ENCODE measurements around the gene OSBPL8.

Gene OSBPL8

DNA sequence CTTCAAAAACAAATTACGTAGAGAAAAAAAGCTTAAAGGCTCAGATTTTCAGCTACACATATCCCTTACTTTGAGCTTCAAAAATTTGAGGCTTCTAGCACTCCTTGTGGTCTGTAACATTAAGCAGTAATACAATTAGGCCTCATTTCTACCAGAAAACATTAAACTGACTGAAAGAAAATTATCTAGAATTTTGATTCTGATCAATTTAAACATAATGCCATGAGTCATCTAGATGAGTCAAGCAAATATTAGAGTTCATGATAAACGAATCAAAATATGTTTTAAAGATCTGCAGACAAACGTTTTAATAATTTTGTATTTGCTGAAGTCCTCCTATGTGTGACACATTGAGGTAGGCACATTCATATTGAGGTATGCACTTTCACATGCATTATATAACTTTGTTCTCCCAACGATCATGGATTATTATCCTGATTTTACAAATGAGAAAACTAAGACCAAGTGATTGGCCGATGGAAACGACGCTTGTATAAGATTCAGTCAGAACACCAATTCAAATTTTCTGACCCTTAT is 4.3 kb downstream of the OSBPL8 start:
- no peak for DNase-seq

DNA sequence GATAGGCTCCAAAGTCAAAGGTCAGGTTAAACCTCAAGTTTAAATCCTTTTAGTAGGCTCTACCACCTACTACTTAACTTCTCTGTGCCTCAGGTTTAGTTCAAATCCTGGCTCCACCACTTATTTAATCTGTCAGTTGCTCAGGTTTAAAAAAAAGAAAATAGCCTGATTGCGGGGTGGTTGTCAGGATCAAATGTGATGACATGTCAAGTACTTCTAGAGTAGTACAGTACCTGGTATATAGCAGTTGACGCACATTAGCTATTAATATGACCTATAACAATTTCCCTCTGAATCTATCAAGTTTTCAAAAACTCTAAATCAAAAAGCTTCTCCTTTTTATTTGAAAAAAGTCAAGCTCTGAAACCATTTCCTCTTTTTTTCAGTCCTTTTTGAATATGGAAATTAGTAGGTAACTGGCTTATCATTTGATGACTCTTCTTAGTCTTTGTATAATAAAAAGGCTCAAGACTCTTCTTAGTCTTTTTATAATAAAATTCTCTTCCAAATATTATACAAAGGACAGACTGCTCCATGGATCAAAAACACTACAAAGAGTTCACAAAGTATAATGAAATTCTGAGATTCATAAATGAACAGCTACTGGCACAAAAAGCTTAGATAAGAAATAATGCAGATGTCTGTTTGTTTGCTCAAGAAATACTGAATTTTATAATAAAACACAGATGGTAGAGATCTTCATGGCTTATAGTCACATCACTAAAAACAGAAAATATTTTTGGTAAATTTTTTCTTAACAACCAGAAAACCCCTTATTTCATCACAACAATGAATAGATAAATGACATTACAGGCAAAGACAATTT is 5.0 kb downstream of the OSBPL8 start:
- DNase-seq = no peak

DNA sequence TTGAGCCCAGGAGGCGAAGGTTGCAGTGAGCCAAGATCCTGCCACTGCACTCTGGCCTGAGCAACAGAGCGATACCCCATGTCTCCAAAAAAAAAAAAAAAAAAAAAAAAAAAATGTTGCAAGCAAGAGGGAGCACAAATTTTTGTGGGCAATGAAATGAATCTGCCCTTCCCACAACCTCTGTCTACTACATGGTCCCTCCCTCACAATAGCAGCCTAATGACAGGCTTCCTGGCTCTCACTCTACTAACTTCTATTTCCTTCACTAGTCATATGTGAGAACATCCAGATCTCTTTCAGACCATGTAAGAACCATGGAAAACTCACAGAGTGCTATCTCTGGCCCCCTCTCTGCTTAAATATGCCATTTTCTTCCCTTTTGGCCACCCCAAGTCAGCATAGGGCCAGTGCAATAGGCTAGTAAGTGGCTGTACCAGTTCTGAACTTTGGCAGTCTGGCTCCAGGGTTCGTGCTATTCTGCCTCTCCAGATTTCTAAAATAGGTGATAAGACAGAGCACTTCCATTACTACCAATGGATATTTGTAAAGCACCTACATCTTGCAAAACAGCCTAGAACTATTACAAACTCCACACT is 7.1 kb downstream of the OSBPL8 start:
- no peak for DNase-seq

DNA sequence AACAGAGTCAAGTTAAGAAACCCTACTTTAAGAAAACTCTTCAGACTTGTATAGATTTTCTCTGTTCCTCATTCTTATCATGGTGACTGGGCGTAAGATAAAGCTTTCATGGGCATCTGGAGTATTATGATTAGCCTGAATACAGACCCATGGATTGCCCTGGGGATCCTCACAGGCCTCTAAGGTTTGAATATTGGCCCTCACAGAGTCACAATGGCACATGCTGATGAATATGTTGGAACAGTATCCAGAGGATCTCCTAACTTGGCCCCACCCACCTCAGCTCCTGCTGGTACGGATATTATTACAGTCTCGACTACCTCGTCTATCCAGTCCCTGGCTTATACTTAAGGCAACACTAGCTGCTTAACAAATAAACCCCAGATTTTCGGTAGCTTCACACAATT is 8.1 kb downstream of the OSBPL8 start:
- DNase-seq = no peak

DNA sequence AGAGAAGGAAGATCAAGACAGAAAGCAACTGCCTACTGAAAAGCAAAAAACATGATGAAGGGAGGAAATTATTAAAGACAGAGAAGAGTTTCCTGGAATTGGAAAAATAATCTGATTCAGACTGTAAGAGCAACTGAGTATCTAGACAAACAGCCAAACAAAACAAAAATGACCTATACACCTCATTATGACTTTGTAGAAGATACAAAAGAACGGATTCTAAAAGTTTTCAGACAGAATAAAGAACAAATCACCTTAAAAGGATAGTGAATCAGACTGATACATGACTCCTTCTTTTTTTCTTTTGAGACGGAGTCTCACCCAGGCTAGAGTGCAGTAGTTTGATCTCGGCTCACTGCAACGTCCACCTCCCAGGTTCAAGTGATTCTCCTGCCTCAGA is 10.4 kb downstream of the OSBPL8 start:
- DNase-seq = no peak

DNA sequence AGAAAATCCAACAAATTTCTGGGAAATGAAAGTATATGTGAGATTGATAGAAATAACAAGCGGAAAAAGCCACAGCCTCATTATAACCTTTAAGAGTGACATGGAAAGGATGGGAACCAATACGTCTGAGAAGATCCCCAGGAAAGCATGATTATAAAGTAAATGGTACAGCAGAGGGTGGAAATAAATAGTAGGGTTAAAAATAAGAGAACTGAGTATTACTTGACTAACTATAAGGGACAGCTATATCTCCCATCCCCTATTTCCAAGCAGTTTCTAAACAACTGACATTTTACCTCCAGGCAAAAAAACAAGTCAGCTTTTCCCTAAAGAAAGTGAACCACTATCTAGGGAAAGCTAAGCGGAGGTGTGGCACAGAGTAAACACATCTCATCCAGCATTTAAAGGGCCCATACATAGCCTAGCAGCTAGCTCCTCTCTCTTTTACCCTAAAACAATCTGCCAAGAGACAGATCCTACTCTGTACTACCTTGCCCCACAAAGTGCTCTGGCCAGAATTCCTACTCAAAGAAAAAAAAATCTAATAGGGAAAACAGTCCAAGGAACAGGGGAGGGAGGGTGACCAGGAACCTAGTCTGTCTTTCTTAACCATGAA is 11.2 kb downstream of the OSBPL8 start:
- DNase-seq = no peak

DNA sequence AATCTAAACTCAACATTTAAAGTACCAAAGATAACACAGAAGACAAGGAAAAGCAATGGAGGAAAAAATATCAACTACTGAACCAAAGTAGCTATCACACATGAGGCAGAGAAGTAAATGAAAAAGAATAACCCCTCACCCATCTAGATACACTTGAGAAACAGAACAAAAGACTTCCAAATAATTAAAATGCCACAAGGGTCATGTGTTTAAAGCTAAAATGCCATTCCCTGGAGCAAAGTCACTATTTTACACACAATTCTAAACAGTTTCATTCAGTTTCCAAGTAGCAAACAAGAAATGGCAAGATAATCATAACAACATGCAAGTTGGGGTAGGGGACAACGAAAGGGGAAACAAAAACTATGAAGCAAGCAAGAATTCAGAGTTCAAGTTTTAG is 12.0 kb downstream of the OSBPL8 start:
- no peak for DNase-seq

- no peak for DNase-seq
Observed at GRCh38 chr12:76546889-76547288, 12.7 kb downstream of the OSBPL8 start.

GRCh38 chr12:76545486-76545885 is 14.1 kb downstream of the OSBPL8 start:
- DNase-seq = no peak

- no peak for DNase-seq
Observed at GRCh38 chr12:76544601-76545261, 14.8 kb downstream of the OSBPL8 start.

- DNase-seq = no peak
Observed at GRCh38 chr12:76543813-76544347, 15.7 kb downstream of the OSBPL8 start.

GRCh38 chr12:76542908-76543307 is 16.7 kb downstream of the OSBPL8 start:
- no peak for DNase-seq

DNA sequence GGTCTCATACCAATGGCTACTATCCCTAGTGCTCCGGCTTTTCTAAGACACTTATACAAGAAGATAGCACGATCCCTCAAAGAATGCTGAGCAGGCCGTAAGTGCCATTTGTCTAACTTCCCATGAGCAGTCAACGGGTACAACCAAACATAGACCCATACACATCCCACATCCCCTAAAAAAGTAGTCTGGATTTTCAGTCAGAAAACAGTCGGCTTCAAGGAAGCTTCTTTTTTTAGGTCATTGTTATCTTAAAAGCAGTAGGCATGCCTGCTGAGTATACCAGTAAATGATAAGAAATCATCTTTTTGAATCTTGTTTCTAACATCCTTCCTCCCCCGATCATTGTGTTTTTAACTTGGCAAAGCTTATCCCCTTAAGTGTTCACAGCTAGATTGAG is 19.8 kb downstream of the OSBPL8 start:
- DNase-seq = no peak

DNA sequence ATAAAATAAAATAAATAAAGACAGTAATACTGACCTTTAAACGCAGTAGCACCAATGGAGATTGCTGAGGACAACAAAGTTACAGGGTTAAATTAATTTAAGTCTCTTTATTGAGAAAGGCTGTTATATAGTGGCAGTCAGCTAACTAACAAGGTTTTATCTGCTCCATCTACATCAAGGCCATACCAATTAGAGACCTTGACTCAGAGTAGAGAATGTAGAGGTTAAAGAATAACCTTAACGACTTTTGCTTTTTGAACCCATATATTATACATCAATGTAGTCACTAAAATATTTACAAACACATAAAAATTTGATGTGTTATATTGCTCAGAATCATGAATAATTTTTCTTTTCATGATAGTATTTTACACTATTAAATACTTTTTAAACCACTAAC is 21.6 kb downstream of the OSBPL8 start:
- DNase-seq = no peak

GRCh38 chr12:76536546-76536945 is 23.0 kb downstream of the OSBPL8 start:
- no peak for DNase-seq

DNA sequence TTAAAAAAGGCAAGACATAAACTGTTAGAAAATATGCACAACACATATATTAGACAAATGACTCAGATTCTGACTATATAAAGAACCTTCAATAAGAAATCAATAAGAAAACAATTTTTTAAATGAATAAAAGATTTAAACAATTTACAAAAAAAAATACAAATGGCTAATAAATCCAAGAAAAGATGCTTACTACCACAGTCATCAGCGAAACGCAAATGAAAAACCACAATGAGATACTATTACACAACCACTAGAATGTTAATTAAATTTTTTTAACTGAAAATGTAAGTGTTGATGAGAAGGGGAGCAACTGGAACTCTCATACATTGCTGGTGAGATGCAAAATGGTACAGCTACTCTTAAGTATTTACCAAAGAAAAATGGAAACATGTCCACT is 24.4 kb downstream of the OSBPL8 start:
- no peak for DNase-seq

DNA sequence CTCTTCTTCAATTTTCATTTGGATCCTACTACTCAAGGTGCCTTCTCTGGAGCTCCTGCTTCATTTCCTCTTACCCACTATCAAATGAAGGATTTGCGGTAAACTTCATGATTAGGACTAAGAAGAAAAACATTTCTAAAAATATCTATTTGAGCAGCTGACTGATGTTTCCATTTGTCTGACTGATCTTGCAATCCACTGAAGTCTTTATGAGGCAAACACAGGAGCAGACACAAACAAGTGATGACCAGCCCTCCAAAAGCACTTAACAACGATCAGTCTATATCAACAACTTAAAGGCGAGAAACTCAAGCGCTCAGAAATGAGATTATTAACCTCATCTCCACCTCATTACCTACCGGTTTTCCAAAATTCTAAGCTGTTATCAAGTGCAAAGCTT is 26.2 kb downstream of the OSBPL8 start:
- no peak for DNase-seq

- DNase-seq = no peak
Observed at GRCh38 chr12:76532520-76532919, 27.1 kb downstream of the OSBPL8 start.

DNA sequence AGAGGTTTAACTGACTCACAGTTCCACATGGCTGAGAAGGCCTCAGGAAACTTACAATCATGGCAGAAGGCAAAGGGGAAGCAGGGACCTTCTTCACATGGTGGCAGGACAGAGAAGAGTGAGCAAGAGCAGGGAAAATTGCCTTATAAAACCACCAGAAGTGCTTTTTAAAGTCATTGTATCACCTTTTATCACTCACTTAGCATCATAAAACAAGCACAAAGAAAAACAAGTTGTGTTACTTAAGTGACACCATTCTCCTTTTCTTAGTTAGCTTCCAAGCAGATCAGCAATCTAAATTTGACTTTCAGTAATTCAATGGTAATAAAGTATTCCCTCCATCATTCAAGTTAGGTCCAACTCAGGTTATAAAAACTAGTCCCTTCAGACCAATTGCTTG is 28.5 kb downstream of the OSBPL8 start:
- no peak for DNase-seq

DNA sequence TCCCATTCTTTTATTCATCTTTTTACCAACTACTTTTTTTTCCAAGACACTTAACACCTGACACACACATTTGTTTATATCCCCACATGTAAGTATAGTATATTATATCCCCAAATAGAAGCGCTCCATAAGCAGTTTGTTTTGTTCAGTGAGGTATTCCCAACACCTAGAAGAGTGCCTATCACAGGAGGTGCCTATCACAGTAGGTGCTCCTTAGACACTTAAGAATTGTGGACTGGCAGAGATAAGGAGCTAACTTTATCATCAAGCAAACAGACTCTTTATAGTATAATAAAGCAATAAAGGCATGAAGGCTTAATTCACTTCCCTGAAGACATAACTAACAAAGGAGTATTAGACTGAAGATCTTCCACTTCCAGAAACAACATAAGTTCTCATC is 29.1 kb downstream of the OSBPL8 start:
- DNase-seq = no peak

DNA sequence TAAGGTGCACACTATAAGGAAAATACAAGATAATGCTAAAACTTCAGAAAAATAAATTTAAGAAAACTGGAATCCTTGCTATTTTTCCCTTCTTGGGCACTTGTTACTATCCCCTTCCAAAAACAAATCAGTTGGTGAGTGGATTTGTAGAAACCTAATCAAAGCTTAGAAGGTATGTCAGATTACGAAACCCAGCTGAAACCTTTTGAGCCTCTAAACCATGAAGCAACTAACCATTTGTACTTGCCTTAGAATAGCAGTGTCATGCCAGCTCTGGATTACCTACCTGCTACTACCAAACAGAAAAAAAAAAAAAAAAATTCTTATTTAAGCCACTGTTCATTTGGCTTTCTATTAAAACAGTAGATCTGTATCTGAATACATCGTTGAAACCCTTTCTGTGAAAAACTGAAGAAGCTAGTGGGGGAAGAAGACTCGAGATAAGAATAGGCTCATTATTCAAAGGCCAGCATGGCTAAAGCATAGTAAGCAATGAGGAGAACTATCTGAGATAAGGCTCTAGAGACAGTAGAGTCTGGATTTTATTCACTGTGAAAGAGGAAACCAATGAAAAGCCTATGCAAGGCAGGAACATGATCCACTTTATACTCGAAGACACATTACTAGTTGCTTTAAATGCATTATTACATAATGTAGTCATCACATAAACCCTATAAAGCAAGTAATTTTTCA is 30.2 kb downstream of the OSBPL8 start:
- no peak for DNase-seq

GRCh38 chr12:76523408-76523807 is 36.2 kb downstream of the OSBPL8 start:
- no peak for DNase-seq

GRCh38 chr12:76520348-76520747 is 39.2 kb downstream of the OSBPL8 start:
- DNase-seq = no peak

All from CD4-positive, alpha-beta T cell treated with Interleukin-10 for 1 hour (primary cell).